Measurements from ENCODE around the gene BACH2.
"Not testable (repeated sequence)": the region's sequence is repeated elsewhere in the genome, so short reads cannot be mapped to it uniquely, and the experiment has no call there.

BACH2 gene

GRCh38 chr6:90054193-90054592, 242.4 kb downstream of the BACH2 start:
- not testable (repeated sequence) for DNase-seq

- no peak for DNase-seq
Observed at GRCh38 chr6:90053614-90054013, 243.0 kb downstream of the BACH2 start.

- DNase-seq, result no peak
Observed at GRCh38 chr6:90049295-90049694, 247.3 kb downstream of the BACH2 start.

- DNase-seq, result no peak
Observed at GRCh38 chr6:90048206-90048967, 248.3 kb downstream of the BACH2 start.

GRCh38 chr6:90045535-90045934, 251.1 kb downstream of the BACH2 start:
- DNase-seq, result no peak

GRCh38 chr6:90044833-90045381, 251.7 kb downstream of the BACH2 start:
- no peak for DNase-seq

GRCh38 chr6:90044182-90044832, 252.3 kb downstream of the BACH2 start:
- no peak for DNase-seq

- DNase-seq, result no peak
Observed at GRCh38 chr6:90040931-90041330, 255.7 kb downstream of the BACH2 start.

GRCh38 chr6:90039911-90040310, 256.7 kb downstream of the BACH2 start:
- DNase-seq, result no peak

GRCh38 chr6:90038961-90039653, 257.5 kb downstream of the BACH2 start:
- no peak for DNase-seq

GRCh38 chr6:90036963-90037362, 259.7 kb downstream of the BACH2 start:
- DNase-seq, result no peak

- no peak for DNase-seq
Observed at GRCh38 chr6:90035047-90035723, 261.5 kb downstream of the BACH2 start.

GRCh38 chr6:90033746-90034271, 262.8 kb downstream of the BACH2 start:
- DNase-seq, result peak in 1 of 3 experiments; percentile 59

- DNase-seq, result not testable (repeated sequence)
Observed at GRCh38 chr6:90032489-90033212, 264.0 kb downstream of the BACH2 start.

- no peak for DNase-seq
Observed at GRCh38 chr6:90028995-90029635, 267.5 kb downstream of the BACH2 start.

- no peak for DNase-seq
Observed at GRCh38 chr6:90028066-90028778, 268.4 kb downstream of the BACH2 start.

- DNase-seq, result no peak
Observed at GRCh38 chr6:90026216-90026615, 270.4 kb downstream of the BACH2 start.

GRCh38 chr6:90025523-90026061, 271.1 kb downstream of the BACH2 start:
- peak in 1 of 3 experiments; percentile 19 for DNase-seq

- DNase-seq, result no peak
Observed at GRCh38 chr6:90024633-90025032, 272.0 kb downstream of the BACH2 start.

GRCh38 chr6:90021711-90022110, 274.9 kb downstream of the BACH2 start:
- DNase-seq, result peak in 2 of 3 experiments; percentile 8 to 64

All from NCI-H1417 (cell line).